Natural killer cell treated with Interleukin-12 subunit alpha and Interleukin-12 subunit beta and Interleukin-15 and Interleukin-18, amount 100 ng/mL, for 72 hours (primary cell): ENCODE data around the gene GPX5. TPM values are rescaled to one million over a fixed set of nuclear protein-coding genes. Genes with fewer than 3 reads are reported as not detected.

Experiments
- ATAC-seq, 2 donors: fragments of 150-1000 bp; cut with Tn5 transposase in 1 of 2; sonication (Bioruptor Pico), chemical (Tn5 transposase) in 1 of 2; 2 replicates each; pipeline ENCODE4 v1.10.0; 2021
- DNase-seq: peaks from one replicate; pipeline ENCODE4 v3.0.0; 2022; ENCODE audit warnings: low spot score
- H3K27ac Mint-ChIP-seq, 2 donors: 1 replicate in 1 of 2; 2 replicates in 1 of 2; pipeline ENCODE4 v1.8.0; 2022; ENCODE audit warnings: mixed read lengths in 2 of 2, mild to moderate bottlenecking in 1 of 2, moderate library complexity in 1 of 2
- H3K27me3 Mint-ChIP-seq, 2 donors: 1 replicate in 1 of 2; 2 replicates in 1 of 2; pipeline ENCODE4 v1.8.0; 2022; ENCODE audit warnings: mixed read lengths in 2 of 2
- H3K36me3 Mint-ChIP-seq: one replicate; pipeline ENCODE4 v1.8.0; 2022; ENCODE audit warnings: mixed read lengths
- H3K4me1 Mint-ChIP-seq, 2 donors: 1 replicate in 1 of 2; 2 replicates in 1 of 2; pipeline ENCODE4 v1.8.0; 2022; ENCODE audit warnings: low read depth in 2 of 2, mixed read lengths in 2 of 2, mild to moderate bottlenecking in 1 of 2
- H3K4me3 Mint-ChIP-seq: one replicate; pipeline ENCODE4 v1.8.0; 2022; ENCODE audit warnings: mixed read lengths
- H3K9me3 Mint-ChIP-seq: 2 replicates; pipeline ENCODE4 v1.8.0; 2022; ENCODE audit warnings: mixed read lengths
- total RNA-seq, 2 donors: library from RNA; stranded (reverse); gene quantifications; one replicate each; pipeline ENCODE4 v1.2.3, GENCODE V29; 2022

Gene GPX5
- total RNA-seq, 2 donors from 2014 or later = not detected

DNA sequence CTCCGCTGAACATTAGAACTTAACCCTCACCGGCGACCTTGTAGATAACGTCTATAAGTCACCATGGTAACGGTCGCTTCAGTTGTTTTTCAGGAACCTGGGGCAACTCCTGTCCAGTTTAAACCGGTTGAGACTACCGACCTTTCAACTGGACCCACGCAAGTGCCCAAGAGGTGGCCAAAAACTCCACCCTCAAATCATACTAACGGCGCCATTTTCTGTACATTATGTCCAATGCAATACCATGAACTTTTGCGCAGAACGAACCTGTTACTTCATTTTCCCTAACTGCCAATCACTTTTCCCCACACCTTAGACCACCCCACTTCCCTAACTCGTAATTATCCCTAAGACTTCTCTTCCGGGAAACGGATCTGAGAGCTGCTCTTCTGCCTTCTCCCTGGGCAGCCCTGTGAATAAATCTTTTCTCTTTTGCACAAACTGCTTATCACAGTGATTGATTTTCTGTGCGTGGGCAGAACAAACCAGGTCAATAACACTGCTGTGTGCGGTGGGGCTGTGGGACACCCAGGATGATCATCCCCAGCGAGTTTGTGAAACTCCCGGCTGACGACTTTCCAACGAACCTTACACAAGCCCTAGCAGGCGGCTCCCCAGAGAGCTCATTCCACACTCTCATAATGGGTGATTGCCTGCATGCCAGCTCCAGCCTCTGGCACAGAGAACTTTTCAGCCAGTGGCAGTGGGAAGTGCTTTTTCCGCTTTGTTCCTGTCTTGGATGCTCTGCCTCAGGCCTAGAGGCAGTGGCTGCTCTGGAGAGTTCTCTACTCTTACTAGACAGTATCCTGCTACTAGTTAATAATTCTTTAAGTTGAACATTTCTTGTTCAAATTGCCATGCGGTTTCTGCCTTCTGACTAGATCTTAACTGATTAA is 28.6 kb downstream of the GPX5 start:
- H3K27ac Mint-ChIP-seq = no peak overlapping the region
- ATAC-seq (no peak), DNase-seq (no peak)
- H3K4me3 Mint-ChIP-seq = no peak overlapping the region
- H3K9me3 Mint-ChIP-seq = no peaks in the 10 kb centered on the region
- H3K36me3 Mint-ChIP-seq = no peaks in the 10 kb centered on the region
- peaks cover 40 to 59% of the 10 kb centered on the region in 2 donors for H3K27me3 Mint-ChIP-seq
- no peaks in the 10 kb centered on the region for H3K4me1 Mint-ChIP-seq

GRCh38 chr6:28555136-28555535 is 29.5 kb downstream of the GPX5 start:
- H3K4me1 Mint-ChIP-seq = no peaks in the 10 kb centered on the region
- H3K9me3 Mint-ChIP-seq = no peaks in the 10 kb centered on the region
- DNase-seq (no peak), ATAC-seq (no peak)
- peaks cover 42 to 61% of the 10 kb centered on the region in 2 donors for H3K27me3 Mint-ChIP-seq
- H3K36me3 Mint-ChIP-seq = no peaks in the 10 kb centered on the region
- H3K27ac Mint-ChIP-seq = no peak overlapping the region
- no peak overlapping the region for H3K4me3 Mint-ChIP-seq

DNA sequence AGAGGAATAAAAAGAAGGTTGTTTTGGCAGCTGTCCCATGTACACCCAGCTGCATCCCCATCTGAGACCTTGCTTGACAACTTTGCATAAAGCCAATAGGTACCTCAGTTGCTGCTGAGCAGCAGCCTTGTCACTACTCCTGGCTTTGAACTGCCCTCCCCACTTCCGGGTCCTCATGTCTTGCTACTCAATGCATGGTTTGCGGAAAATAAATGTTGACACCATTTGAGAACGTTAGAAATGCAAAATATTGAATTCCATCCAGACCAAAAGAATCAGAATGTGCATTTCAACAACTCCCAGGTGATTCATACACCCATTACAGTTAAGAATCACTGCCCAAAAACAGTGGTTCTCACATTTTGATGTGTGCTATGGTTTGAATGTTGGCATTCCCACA is 32.9 kb downstream of the GPX5 start:
- ATAC-seq (no peak), DNase-seq (no peak)
- no peaks in the 10 kb centered on the region for H3K9me3 Mint-ChIP-seq
- H3K27ac Mint-ChIP-seq = no peak overlapping the region
- H3K27me3 Mint-ChIP-seq = peaks cover 31 to 41% of the 10 kb centered on the region in 2 donors
- H3K4me1 Mint-ChIP-seq = no peaks in the 10 kb centered on the region
- no peaks in the 10 kb centered on the region for H3K36me3 Mint-ChIP-seq
- no peak overlapping the region for H3K4me3 Mint-ChIP-seq

- no peak overlapping the region for H3K4me3 Mint-ChIP-seq
- no peaks in the 10 kb centered on the region for H3K36me3 Mint-ChIP-seq
- DNase-seq (no peak), ATAC-seq (no peak)
- H3K27ac Mint-ChIP-seq = no peak overlapping the region
- H3K27me3 Mint-ChIP-seq = peaks cover 27 to 40% of the 10 kb centered on the region in 2 donors
- no peaks in the 10 kb centered on the region for H3K4me1 Mint-ChIP-seq
- H3K9me3 Mint-ChIP-seq = no peaks in the 10 kb centered on the region
Measured at GRCh38 chr6:28563430-28564095, 37.9 kb downstream of the GPX5 start.

- no peaks in the 10 kb centered on the region for H3K36me3 Mint-ChIP-seq
- H3K9me3 Mint-ChIP-seq = no peaks in the 10 kb centered on the region
- no peak overlapping the region for H3K27ac Mint-ChIP-seq
- no peak for ATAC-seq
- H3K4me3 Mint-ChIP-seq = no peak overlapping the region
- H3K4me1 Mint-ChIP-seq = no peaks in the 10 kb centered on the region
- no peak for DNase-seq
- peaks cover 25 to 34% of the 10 kb centered on the region in 2 donors for H3K27me3 Mint-ChIP-seq
Measured at GRCh38 chr6:28565823-28566526, 40.3 kb downstream of the GPX5 start.

- no peak for DNase-seq
- peaks cover 25 to 41% of the 10 kb centered on the region in 2 donors for H3K27me3 Mint-ChIP-seq
Measured at GRCh38 chr6:28566527-28567252, 41.0 kb downstream of the GPX5 start.

GRCh38 chr6:28567506-28567905 is 41.8 kb downstream of the GPX5 start:
- H3K4me3 Mint-ChIP-seq = no peak overlapping the region
- ATAC-seq = no peak
- DNase-seq = no peak
- no peaks in the 10 kb centered on the region for H3K9me3 Mint-ChIP-seq
- H3K4me1 Mint-ChIP-seq = no peaks in the 10 kb centered on the region
- no peak overlapping the region for H3K27ac Mint-ChIP-seq
- peaks cover 26 to 41% of the 10 kb centered on the region in 2 donors for H3K27me3 Mint-ChIP-seq
- H3K36me3 Mint-ChIP-seq = no peaks in the 10 kb centered on the region

More at GRCh38 chr6:28566527-28567252, 41.0 kb downstream of the GPX5 start:
- Mint-ChIP-seq H3K9me3 (no peaks in the 10 kb centered on the region), H3K27ac (no peak overlapping the region), H3K4me1 (no peaks in the 10 kb centered on the region), H3K4me3 (no peak overlapping the region), H3K36me3 (no peaks in the 10 kb centered on the region)
- ATAC-seq = no peak

GRCh38 chr6:28568515-28569108 is 42.9 kb downstream of the GPX5 start:
- no peaks in the 10 kb centered on the region for H3K36me3 Mint-ChIP-seq
- no peak for ATAC-seq
- no peak overlapping the region for H3K4me3 Mint-ChIP-seq

GRCh38 chr6:28569748-28570147 is 44.1 kb downstream of the GPX5 start:
- H3K4me1 Mint-ChIP-seq = no peaks in the 10 kb centered on the region
- ATAC-seq = no peak
- peaks cover 33 to 50% of the 10 kb centered on the region in 2 donors for H3K27me3 Mint-ChIP-seq
- H3K4me3 Mint-ChIP-seq = no peak overlapping the region
- peaks cover 4% of the 10 kb centered on the region for H3K9me3 Mint-ChIP-seq
- H3K36me3 Mint-ChIP-seq = peaks cover 3% of the 10 kb centered on the region
- no peak overlapping the region for H3K27ac Mint-ChIP-seq
- no peak for DNase-seq

More at GRCh38 chr6:28568515-28569108, 42.9 kb downstream of the GPX5 start:
- Mint-ChIP-seq H3K27ac (no peak overlapping the region), H3K4me1 (no peaks in the 10 kb centered on the region), H3K9me3 (no peaks in the 10 kb centered on the region), H3K27me3 (peaks cover 30 to 46% of the 10 kb centered on the region in 2 donors)
- no peak for DNase-seq

DNA sequence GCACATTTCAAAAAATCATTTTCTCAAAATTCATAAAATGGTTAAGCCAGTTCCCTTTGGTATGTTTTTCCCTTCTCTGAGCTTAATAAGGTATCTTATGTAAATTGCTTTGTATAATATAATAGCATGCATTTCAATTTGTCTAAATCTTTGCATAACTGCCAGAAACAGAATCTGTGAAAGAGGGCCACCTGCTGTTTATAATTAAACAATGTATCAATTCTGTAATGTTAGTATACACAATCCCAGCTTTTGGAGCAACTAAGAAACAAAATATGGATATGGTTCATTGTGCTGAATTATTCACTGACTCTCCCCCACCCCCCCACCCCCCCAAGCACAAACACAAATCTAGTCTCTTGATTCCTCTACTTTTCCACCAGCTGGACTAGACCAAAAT is 54.8 kb downstream of the GPX5 start:
- no peak for DNase-seq
- Mint-ChIP-seq H3K36me3 (no peaks in the 10 kb centered on the region), H3K4me1 (no peaks in the 10 kb centered on the region)

GRCh38 chr6:28583463-28583862 is 57.8 kb downstream of the GPX5 start:
- no peak for ATAC-seq
- Mint-ChIP-seq H3K27me3 (peaks cover 37 to 58% of the 10 kb centered on the region in 2 donors), H3K36me3 (peaks cover 13% of the 10 kb centered on the region)

More for the DNA sequence above, 54.8 kb downstream of the GPX5 start:
- H3K27me3 Mint-ChIP-seq = peaks cover 22 to 40% of the 10 kb centered on the region in 2 donors
- H3K27ac Mint-ChIP-seq = no peak overlapping the region
- no peaks in the 10 kb centered on the region for H3K9me3 Mint-ChIP-seq
- ATAC-seq = no peak
- H3K4me3 Mint-ChIP-seq = no peak overlapping the region

More at GRCh38 chr6:28583463-28583862, 57.8 kb downstream of the GPX5 start:
- Mint-ChIP-seq H3K9me3 (no peaks in the 10 kb centered on the region), H3K4me3 (no peak overlapping the region), H3K27ac (no peak overlapping the region), H3K4me1 (peaks cover 4 to 9% of the 10 kb centered on the region in 2 donors)
- DNase-seq = no peak
